ENCODE results near the gene ZBTB24.

Gene ZBTB24

DNA sequence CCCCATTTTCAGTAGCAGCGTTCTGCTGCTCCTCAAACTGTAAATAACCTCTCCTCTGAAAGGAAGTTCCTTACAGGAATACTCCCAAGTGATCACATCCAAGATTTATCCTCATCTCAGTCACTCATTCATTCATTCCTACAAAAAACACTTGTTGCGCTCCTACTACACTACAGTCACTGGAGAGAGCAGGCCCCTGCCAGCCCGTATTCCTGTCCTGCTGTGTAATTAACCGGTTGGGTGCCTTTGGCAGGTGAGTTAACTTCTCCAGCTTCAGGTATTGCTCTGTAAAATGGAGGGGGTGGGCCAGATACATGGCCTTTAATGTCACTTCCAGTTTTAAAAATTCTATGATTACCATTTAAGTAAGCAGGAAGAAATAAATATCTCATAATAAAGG lies 15.0 kb upstream of the ZBTB24 start:
- no peak for DNase-seq

DNA sequence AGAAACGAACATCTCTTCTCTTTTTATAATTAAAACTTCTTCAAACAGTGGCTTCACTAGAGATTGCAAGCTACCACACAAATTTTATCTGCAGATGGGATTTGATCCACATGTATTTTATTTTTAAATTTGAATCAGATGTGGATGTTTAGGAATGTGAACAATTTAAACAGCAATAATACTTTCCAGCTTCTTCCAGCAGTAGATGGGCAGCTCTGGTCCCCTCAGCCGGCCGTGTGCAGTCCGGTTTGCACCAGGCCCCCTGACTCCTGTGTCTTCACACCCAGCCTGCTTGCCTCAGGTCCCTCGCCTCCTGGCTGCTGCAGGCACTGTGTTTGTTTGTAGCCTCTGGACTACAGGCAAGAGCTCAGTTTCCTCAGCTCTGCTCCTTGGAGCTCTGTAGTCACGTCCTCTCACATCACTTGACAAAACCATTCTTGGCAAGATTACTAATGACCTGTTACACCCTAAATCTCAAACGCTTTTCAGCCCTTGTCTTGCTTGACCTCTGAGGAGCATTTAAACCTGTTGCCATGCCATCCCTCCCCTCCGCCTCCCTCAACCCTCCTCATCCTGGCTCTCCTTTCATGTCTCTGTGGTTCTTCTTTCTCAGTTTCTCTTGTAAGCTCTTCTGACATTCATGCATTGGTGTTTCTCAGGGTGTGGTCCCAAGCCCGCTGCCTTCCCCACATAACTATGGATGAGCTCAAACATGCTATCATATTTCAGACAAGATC lies 13.2 kb upstream of the ZBTB24 start:
- DNase-seq, result no peak

DNA sequence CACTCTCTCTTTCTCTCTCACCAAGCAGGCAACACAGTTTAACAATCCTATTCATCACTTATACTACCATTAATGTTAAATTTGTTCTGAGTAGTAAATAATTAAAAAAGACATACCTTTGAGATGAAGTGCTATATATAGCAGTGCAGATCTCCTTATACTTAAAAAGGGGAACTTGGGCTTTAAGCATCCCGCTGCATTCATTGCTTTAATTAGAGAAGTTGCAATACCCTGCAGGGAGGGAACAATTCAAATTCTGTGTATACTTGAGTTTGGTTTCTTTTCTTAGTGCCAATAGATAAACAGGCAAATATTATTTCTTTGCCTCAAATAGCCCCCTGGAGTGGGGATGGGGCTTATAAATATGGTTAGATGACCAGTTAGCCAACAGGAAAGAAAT lies 10.8 kb upstream of the ZBTB24 start:
- DNase-seq, result no peak

DNA sequence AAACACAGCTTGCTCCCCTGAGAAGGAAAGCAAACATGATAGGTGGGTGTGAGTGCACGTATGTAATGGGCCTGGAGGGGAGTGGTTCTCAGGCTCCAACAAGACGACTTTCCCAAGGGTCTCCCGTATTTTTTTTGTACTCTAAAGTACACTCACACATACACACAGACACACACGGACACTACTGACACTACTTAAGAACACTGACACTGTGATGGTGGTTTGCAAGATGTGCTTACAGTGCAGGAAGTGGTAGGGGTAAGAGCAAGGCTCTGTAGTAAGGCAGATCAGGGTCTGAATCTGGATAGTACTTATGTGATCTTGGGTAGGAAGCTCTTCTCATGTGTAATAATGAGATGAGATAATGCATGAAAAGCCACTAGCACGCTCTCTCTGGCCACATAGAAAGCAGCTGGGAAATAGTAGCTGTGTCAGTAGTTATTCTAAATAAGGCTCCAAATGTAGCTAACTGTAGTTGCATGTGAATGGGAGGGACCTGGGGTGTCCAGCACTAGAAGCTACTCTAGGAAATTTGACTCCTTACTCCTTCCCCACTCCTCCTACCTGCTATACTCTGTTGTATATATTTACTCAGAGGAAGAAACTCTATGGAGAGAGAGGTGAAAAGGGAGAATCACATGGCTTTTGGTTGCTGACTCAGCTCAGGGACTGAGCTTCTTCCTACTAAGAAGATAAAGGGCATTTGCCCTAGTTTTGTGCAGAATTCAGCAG lies 8.4 kb upstream of the ZBTB24 start:
- no peak for DNase-seq

DNA sequence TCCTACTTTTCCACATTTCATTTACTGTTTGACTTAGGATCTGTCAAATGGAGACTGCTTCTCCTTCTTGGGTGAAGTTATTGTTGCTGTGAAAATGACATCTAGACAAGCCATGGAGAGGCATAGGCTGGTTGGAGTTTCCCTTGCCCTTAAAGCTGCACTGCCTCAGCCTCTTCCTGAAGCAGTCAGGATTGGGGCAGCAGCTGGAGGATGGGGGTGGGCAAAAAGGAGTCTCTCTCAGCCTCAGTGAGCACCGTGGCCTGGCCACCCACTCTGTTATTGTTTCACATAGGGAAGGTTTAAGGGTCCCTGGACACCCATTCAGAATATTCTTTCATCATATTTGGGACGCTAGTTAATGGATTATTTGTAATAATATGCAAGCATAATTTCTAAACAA lies 7.7 kb upstream of the ZBTB24 start:
- no peak for DNase-seq

DNA sequence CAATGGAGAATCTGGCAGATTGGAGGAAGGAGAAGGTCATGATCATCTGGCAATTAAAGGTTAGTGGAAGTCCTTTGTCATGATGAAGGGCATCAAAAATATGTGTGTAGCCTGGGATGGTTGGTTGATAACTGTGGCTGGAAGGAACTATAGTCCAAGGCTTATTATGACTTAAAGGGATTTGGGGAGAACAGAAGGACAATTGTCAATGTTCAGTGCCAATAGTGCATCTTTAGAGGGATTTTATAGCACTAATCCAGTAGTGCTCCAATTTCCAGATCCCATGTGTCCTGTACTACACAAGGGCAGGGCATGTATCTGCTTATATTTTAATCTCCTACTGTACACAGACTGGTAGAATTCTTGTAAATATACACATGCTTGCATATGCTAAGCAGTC lies 5.0 kb upstream of the ZBTB24 start:
- no peak for DNase-seq

DNA sequence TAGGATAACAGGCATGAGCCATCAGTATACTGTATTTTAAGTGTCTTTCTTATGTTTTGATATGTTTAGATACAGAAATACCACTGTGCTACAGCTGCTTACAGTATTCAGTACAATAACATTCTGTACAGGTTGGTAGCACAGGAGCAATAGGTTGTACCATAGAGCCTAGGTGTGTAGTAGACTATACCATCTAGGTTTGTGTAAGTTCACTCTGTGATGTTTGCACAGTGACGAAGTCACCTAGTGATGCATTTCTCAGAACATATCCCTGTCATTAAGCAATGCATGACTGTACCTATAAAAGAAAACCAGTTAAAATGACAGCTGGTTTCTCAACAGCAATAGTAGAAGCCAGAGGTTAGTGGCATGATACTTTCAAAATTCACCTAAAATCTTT lies 3.0 kb upstream of the ZBTB24 start:
- no peak for DNase-seq

DNA sequence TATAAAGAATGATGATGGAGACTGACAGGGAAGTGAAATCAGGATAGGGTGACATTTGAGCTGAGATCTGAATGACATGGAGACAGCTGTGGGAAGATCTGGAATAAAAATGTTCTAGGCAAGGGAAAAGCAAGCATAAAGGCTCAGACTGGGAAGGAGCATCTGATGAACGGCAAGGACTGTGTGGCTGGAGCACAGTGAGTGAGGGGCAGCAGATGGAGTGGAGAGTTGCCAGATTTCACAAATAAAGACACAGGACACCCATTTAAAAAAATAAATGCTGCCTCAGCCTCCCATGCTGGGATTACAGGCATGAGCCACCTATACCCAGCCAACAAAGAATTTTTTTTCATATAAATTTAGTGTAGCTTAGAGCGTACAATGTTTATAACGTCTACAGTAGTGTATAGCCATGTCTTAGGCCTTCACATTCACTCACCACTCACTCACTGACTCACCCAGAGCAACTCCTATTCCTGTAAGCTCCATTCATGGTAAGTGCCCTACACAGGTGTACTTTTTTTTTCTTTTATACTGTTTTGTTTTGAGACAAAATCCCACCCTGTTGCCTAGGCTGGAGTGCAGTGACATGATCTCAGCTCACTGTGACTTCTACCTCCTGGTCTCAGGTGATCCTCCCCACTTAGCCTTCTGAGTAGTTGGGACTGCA lies 2.4 kb upstream of the ZBTB24 start:
- no peak for DNase-seq

DNA sequence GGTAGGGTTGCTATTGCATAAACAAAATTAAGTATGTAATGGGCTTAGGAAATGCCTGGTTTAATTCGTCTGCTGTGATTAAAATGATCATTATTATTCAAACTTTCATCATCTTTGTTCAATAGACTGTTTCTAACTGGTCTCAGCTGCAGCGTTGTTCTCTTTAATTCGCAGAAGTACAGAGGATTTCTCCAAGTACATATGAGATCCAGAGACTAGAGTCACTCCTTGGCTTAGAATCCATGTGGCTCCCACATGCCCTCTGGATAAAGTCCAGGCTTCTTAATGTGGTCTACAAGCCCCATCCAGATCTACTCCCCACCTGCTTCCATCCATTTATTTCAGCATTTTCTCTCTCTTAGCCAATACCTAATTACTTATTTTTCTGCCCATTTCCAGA lies 1.1 kb upstream of the ZBTB24 start:
- no peak for DNase-seq

DNA sequence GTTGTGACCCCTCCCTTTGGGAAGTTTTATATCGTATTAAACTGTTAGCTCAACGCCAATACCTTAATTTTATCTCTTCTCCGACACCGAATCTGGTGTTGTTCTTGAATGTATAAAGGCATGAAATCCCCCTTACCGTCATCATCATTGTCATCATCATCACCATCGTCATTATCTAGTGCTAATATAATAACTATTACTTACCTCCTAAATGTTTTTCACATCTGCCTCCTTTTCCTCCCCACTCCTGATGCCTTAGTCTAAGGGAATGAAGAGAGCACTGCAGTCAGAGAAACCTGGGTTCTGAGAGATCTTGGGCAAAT lies 677 bp upstream of the ZBTB24 start:
- no peak for DNase-seq

DNA sequence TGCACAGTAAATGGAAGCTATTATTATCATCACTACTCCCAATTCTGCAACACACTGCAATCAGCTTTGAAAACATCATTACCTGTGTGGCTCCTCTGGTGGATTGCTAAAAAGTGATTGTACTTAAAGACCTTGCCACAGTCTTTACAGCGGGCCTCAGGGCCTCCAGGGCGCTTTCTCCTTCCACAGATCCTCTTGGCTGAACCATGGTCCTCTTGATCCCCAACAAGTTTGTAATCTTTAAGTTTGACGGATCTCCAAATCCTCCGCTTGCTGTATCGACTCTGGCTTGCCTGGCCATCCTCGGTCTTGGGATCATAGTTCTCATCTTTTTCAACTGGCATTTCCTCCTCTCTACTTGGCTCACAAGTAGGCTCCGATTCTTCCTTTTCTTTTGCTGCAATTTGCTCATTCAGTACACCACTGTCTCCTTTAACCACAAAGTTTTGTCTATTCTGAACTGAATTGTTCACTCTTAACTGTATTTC lies 2.0 kb downstream of the ZBTB24 start:
- DNase-seq, result no peak

DNA sequence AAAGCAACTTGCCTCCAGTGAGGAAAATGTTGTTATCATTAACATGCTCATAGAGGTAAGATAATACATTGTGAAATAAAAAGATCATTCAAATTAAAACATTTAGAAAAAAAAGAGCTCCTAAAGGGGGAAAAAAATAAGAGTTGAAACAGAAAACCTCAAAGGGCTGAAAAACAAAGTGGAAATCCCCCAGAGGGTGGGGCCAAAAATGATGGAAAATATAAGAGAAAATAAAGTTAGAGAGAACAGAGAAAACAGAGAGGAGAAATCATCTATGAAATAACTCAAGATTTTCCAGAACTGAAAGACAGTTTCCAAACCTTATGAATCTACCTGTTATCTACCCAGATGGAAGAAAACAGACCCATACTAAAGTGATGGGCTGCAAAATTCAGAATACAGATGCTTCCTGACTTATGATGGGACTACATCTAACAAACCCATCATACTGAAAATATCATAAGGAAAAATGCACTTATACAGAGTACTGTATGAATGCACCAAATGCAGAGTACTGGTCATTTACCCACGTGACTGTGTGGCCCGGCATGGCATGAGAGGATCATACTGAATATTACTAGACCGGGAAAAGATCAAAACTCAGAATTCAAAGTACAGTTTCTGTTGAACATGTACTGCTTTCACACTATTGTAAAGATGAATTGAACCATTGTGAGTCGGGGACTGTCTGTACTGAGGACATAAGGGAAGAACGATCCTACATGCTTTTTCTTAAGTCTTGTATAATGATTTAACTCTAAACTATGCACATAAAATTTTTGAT lies 4.0 kb downstream of the ZBTB24 start:
- no peak for DNase-seq

DNA sequence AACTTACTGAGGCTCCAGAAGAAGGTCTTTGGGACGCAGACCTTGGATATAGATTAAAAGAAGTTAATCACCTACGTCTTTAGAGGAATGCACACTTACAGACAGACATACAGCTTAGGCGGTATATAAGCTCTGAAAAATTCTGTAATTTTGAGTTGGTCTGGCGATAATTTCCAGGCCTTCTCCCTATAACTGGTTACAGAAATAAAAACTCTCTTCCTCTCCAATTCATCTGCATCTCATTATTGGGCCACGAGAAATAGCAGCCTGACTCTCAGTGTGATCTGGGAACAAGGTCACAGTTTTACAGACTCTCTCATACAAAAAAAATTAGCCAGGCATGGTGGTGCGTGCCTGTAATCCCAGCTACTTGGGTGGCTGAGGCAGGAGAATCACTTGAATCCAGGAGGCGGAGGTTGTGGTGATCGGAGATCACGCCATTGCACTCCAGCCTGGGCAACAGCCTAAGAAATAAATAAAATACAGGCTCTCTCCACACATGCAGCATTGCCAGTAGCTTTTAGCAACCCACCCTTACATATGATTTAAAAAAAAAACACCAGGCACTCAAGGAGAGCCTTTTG lies 4.7 kb downstream of the ZBTB24 start:
- no peak for DNase-seq

DNA sequence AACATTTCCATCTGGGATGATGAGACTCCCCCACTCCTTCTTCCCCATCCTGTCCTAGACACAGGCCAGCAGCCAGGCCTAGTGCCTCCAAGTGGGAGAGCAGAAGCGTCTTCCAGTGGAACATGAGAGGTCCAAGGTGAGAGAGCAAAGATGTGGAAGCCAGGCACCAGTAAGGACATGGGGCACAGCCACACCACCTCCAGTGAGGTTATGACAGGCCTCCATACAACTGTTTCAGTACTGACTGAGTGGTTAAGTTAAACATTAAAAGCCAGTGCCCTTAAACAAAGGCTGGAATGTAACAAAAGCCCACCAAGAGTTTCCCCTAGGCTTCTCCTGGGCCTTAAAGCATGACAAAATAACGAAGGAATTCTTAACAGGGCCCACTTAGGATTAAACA lies 5.3 kb downstream of the ZBTB24 start:
- DNase-seq, result no peak

DNA sequence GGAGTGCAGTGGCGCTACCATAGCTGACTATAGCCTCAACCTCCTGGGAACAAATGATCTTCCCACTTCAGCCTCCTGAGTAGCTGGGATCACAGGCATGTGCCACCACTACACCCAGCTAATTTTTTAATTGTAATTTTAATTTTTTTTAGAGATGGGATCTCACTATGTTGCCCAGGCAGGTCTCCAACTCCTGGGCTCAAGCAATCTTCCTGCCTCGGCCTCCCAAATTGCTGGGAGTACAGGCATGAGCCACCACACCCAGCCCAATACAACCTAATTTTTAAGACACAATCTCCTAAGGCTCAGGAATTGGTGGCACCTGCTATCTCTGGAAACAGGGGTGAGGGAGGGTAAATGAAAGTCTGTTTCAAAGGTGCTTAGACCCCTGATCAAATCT lies 5.8 kb downstream of the ZBTB24 start:
- DNase-seq, result no peak

DNA sequence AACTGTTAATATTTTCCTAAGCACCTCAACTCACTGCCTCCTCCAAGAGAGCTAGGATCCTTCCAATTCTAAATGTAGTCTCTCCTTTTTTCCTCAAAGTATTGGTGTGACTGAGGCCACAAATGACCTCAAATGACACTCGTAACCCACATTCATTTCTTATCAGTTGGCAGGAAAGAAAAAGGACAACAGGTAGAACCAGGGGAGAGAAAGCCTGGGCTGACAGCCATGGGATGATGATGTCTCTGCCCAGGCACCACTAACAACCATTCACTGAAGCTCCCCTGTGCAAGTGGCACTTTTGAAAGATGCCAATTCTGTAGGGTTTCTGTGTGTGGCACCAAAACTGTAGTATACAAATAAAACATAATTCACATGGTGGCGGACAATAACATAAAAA lies 7.4 kb downstream of the ZBTB24 start:
- DNase-seq, result no peak

DNA sequence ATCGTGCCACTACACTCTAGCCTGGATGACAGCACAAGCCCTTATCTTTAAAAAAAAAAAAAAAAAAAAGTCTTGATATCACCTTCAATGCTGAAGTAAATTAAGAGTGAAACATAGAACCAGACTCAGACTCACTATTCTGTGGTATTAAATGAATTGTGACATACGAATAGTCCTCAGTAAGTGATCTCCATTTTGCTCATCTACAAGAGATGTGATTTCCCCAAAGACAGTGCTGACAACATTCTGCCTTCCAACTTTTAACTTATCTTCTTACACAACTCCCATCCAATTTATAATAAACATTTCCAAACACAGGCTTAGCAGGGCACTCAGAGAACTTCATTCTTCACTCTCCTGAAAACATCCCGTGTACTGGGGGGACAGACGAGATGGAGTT lies 8.0 kb downstream of the ZBTB24 start:
- DNase-seq, result no peak

DNA sequence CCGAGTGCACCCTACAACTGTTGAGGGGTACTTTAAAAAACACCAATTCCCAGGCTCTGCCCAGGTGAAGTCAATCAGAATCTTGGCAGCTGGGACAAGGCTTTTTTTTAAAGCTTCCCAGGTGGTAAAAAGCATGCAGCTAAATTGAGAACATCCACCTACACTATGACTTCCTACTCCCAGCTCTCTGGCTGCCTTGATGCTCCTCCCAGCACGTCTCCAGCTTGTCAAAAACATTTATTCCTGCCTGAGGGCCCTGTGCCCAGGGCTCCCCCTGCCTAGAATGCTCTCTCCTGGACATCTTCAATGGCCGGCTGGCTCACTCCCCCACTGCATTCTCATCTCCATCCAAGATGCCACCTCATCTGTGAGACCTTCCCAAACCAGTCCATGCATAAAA lies 9.9 kb downstream of the ZBTB24 start:
- no peak for DNase-seq

DNA sequence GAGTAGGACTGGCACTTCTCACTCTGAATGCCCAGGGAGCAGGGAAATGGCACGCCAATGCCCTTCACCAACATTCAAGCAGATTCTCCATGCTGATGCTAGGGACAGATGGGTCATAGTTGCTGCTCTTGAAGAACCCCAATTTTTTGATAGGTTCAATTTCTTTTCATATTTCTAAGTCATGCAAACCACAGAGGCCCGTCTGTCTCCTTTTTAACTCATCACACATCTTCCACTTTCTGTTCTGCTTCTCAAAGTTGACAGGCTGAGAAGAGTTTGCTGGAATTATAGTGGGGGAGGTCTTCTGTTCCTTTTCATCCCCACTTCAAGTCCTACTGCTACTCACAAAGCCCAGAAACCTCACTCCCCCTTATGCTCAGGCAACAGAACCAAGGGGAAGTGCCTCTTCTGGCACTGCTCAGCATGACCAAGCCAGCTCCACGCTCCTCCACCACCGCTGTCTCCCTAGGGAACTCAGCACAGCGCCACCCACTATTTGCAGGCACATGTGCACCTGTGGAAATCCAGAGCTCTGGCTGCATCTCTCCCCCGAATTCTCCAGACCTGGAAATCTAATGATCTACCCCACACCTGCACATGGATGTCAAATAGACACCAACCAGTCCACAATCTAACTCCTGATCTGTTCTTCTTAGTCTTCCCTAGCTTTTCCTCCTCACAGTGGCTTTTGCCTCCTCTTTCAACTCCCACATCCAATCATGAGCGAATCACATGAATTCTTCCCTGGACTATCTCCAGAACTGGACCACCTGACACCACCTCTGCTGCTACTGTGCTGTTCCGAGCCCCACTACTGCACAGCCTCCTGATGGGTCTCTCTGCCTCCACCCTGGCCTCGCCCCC lies 10.7 kb downstream of the ZBTB24 start:
- no peak for DNase-seq

DNA sequence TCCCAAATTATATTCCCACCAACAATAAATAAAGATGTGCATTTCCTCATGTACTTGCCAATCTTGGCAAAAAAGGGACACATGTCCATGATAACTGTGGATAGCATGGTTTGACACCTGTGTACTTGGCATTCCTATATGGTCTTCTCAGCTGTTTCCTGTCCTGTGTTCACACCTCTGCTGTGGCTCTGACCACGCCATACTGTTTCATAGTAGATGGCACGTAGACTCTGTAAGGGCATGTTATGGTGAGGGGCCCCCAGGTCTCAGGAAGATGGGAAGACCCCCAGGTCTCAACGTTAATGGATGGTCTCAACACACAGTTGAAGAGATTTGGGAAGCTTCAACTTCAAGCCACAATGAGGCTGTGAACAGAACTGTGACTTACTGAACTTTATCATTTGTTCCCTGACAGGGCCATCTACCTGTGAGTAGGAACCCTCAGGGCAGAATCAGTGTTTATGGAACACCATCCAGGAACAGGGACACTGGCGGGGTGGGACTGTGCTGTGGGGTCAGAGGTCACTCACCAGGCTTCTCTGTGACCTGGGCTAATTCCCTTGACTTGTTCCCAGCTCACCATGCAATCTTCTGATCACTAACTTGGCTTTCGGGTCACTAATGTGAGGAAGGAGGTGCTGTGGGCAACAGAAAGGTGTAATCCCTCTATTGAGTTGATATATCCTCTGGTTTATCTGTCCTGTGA lies 11.8 kb downstream of the ZBTB24 start:
- no peak for DNase-seq

DNA sequence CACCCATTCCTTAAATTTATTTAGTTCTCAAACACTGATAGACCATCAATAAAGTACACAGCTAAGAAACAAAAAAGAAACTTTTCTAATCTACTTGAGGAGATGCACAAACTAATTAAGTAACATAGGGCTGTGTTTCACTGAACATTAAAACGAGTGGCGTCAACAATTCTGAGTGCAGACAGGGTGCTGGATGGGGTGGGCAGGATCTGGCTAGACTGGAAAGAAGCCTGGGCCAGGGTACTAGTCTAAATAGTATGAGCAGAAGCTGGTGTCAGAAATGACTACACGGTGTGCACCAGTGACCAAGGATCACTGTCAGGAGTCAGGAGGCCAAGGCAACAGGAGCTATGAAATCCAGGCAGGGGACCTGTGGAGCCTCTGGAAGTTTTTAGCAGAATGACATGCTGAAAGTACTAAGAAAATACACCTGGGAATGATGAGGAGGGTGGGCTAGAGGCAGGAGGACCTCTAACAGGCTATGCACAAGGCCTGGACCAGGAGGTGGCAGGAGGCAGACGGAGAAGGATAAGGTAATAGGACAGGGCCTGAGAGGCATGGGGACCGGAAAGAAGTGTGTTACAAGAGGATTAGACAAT lies 13.3 kb downstream of the ZBTB24 start:
- DNase-seq, result no peak

Data from activated CD4-positive, CD25-positive, alpha-beta regulatory T cell treated with anti-CD3 and anti-CD28 coated beads, Interleukin-2, amount 50 U/mL, for 72 hours (primary cell).